Spleen (tissue), 11 donors: Measurements from ENCODE around the gene PGF. TPM values are rescaled to one million over a fixed set of nuclear protein-coding genes. Genes with fewer than 3 reads are reported as not detected.

Source experiments
- DNase-seq: peaks from one replicate; pipeline ENCODE4 v3.0.0-alpha.2; 2020
- H3K27ac ChIP-seq, 8 donors: fragments of 200-600 bp; sonication (generic) in 7 of 8; 1 replicate in 4 of 8; 2 replicates in 4 of 8; pipeline versions ENCODE4 v1.5.0 to v1.8.0; 2016 to 2021; ENCODE audit warnings: inconsistent platforms in 4 of 8, mild to moderate bottlenecking in 4 of 8, moderate library complexity in 1 of 8
- H3K27me3 ChIP-seq, 7 donors: fragments of 200-600 bp; sonication (generic) in 6 of 7; replicated peaks in 1 of 7; 1 replicate in 4 of 7; 2 replicates in 3 of 7; pipeline versions ENCODE4 v1.5.0 to v1.8.0; 2016 to 2021; ENCODE audit warnings: inconsistent platforms in 3 of 7, mild to moderate bottlenecking in 1 of 7
- H3K36me3 ChIP-seq, 6 donors: fragments of 200-600 bp; sonication (generic) in 5 of 6; 1 replicate in 4 of 6; 2 replicates in 2 of 6; pipeline versions ENCODE4 v1.5.0 to v1.8.0; 2016 to 2021; ENCODE audit warnings: inconsistent platforms in 2 of 6
- H3K4me1 ChIP-seq, 6 donors: fragments of 200-600 bp; sonication (generic) in 5 of 6; 1 replicate in 3 of 6; 2 replicates in 3 of 6; pipeline versions ENCODE4 v1.5.0 to v1.8.0; 2016 to 2021; ENCODE audit warnings: inconsistent platforms in 3 of 6
- H3K4me3 ChIP-seq, 8 donors: fragments of 200-600 bp; sonication (generic) in 7 of 8; 1 replicate in 4 of 8; 2 replicates in 4 of 8; pipeline versions ENCODE4 v1.5.0 to v1.8.0; 2016 to 2021; ENCODE audit warnings: inconsistent platforms in 4 of 8, mild to moderate bottlenecking in 4 of 8, moderate library complexity in 2 of 8
- H3K9me3 ChIP-seq, 8 donors: fragments of 200-600 bp; sonication (generic) in 7 of 8; 1 replicate in 4 of 8; 2 replicates in 4 of 8; pipeline versions ENCODE4 v1.5.0 to v1.8.0; 2016 to 2021; ENCODE audit warnings: inconsistent platforms in 4 of 8
- CTCF ChIP-seq, 11 experiments: fragments of 200-600 bp in 7 of 11; fragments of 450-650 bp in 4 of 11; sonication (generic) in 4 of 11; IDR thresholded peaks in 8 of 11; conservative IDR thresholded peaks in 3 of 11; 1 replicate in 7 of 11; 2 replicates in 4 of 11; pipeline versions ENCODE4 v1.4.0 to v1.8.0; 2016 to 2021; ENCODE audit warnings: antibody characterized with exemption in 11 of 11, inconsistent platforms in 4 of 11, mild to moderate bottlenecking in 1 of 11
- POLR2A ChIP-seq, 3 donors: fragments of 450-650 bp; IDR thresholded peaks; one replicate each; pipeline ENCODE4 v1.5.1; 2017; ENCODE audit warnings: antibody characterized with exemption in 3 of 3, mild to moderate bottlenecking in 1 of 3
- POLR2AphosphoS5 ChIP-seq, 3 donors: sonication (generic); formaldehyde crosslinking; IDR thresholded peaks; one replicate each; pipeline ENCODE4 v1.5.1; 2017; ENCODE audit warnings: antibody characterized with exemption in 3 of 3
- WGBS, 5 donors: extraction: QIAGEN DNeasy Blood & Tissue Kit in 3 of 5; methylation state at CpG; one replicate each; pipeline versions ENCODE4 v1.1.5 to v1.1.7; 2013 to 2018; 5-methylcytosine and 5-hydroxymethylcytosine counted together
- intact Hi-C: fragments of 100-400 bp; cut with DNase I; formaldehyde crosslinking; loops from one replicate; pipeline ENCODE4 v1.15.0; 2023; ENCODE audit warnings: low total_unique reads
- polyA plus RNA-seq, 3 donors: library from polyadenylated mRNA; stranded (reverse); fragments of 200-250 nt; gene quantifications; one replicate each; pipeline ENCODE4 v1.2.1, GENCODE V29; 2013
- total RNA-seq, 7 donors: library from RNA; depleted of rRNA in 3 of 7; stranded (reverse); fragments of >200 nt in 3 of 7; fragmentation: NEBNext Ultra II Directional in 4 of 7; extraction: Animal tissue kit (Norgen Biotek cat#: 25700) in 4 of 7; gene quantifications; one replicate each; pipeline versions ENCODE4 v1.1.0 to v1.2.1, GENCODE V29; 2016 to 2021
- donor health status: healthy with polysubstance abuse.
- donor health status: DM: no; HTN: no; CAD: no; lungs with moderate emphysema.
- donor health status: DM: no; HTN: no; CAD: no.
- donor health status: Bipolar disorder and iron deficiency.
- donor health status: healthy.
- donor health status: DM: no; HTN: no; CAD: no.
- donor health status: DM: yes; HTN: yes; CAD: no.

Gene PGF
- total and polyA plus RNA-seq, 10 donors, result 0.87 to 7.7 (median 2.7) TPM

DNA sequence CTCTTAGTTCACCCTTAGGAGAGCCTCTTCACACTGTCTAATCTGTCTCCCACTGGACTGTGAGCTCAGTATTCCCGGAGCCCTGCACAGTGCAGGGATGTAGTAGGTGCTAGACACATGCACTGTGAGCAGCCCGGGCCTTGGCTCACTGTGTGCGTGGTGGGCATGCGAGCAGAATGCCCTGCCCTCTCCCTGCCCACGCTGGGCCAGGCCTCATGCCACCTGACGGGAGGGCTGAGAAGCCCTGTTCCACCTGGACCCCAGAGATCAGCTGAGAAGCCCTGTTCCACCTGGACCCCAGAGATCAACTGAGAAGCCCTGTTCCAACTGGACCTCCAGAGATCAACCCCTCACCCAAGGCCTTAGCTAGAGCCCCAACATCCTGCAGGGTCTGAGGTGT is 43.3 kb downstream of the PGF start:
- Histone ChIP-seq H3K4me1 (peaks cover 0 to 43% (median 19%) of the 10 kb centered on the region in 6 donors), H3K27ac (no peak overlapping the region), H3K36me3 (peaks cover 0 to 1% (median 0%) of the 10 kb centered on the region in 6 donors), H3K27me3 (no peaks in the 10 kb centered on the region), H3K9me3 (no peaks in the 10 kb centered on the region), H3K4me3 (no peak overlapping the region)
- intact Hi-C loops, result no loop called here
- peak; percentile 43 for DNase-seq
- WGBS, 5 donors, result 60 to 100% (median 96%) methylated on average over 1 to 6 of the region's 6 CpGs
- TF ChIP-seq POLR2A (IDR thresholded peaks at IDR 0.05) (no peak), POLR2AphosphoS5 (IDR thresholded peaks at IDR 0.05) (no peak), CTCF (IDR thresholded peaks at IDR 0.05 in 8 of 11, conservative IDR thresholded peaks at IDR 0.05 in 3 of 11) (no peak)

GRCh38 chr14:74911704-74912103 is 43.7 kb downstream of the PGF start:
- DNase-seq, result peak; percentile 31
- 90 to 98% (median 93%) methylated on average over 5 of the region's 5 CpGs for WGBS, 5 donors
- H3K27ac ChIP-seq, result no peak overlapping the region
- H3K36me3 ChIP-seq, result peaks cover 0 to 5% (median 0%) of the 10 kb centered on the region in 6 donors
- H3K4me1 ChIP-seq, result peaks cover 0 to 45% (median 21%) of the 10 kb centered on the region in 6 donors
- intact Hi-C loops, result no loop called here
- TF ChIP-seq POLR2A (IDR thresholded peaks at IDR 0.05) (no peak), CTCF (IDR thresholded peaks at IDR 0.05 in 8 of 11, conservative IDR thresholded peaks at IDR 0.05 in 3 of 11) (no peak), POLR2AphosphoS5 (IDR thresholded peaks at IDR 0.05) (no peak)
- no peaks in the 10 kb centered on the region for H3K27me3 ChIP-seq
- H3K4me3 ChIP-seq, result no peak overlapping the region
- H3K9me3 ChIP-seq, result no peaks in the 10 kb centered on the region

DNA sequence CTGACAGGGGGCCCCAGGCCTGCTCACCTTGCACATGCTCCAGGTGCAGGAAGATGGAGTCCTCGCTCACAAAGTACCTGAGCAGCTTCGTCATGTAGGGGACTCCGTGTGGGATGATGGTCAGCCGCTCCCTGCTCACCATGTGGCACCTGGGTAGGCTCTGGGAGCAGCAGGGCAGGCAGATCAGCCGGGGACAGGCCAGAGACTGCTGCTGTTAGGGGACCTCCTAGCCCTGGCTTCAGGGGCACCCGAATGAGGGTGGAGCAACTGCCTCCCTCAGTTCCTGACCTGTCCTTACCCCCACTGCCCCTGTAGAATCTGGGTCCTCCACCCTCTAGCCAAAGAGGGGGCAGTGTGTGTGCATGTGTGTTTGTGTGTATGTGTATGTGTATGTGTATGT is 44.2 kb downstream of the PGF start:
- no peak overlapping the region for H3K27ac ChIP-seq
- H3K27me3 ChIP-seq, result no peaks in the 10 kb centered on the region
- TF ChIP-seq CTCF (IDR thresholded peaks at IDR 0.05 in 8 of 11, conservative IDR thresholded peaks at IDR 0.05 in 3 of 11) (no peak), POLR2A (IDR thresholded peaks at IDR 0.05) (no peak), POLR2AphosphoS5 (IDR thresholded peaks at IDR 0.05) (no peak)
- peaks cover 0 to 10% (median 0%) of the 10 kb centered on the region in 6 donors for H3K36me3 ChIP-seq
- no peak for DNase-seq
- 88 to 100% (median 93%) methylated on average over 2 to 6 of the region's 6 CpGs for WGBS, 5 donors
- H3K4me3 ChIP-seq, result no peak overlapping the region
- H3K4me1 ChIP-seq, result peaks cover 0 to 49% (median 22%) of the 10 kb centered on the region in 6 donors
- no peaks in the 10 kb centered on the region for H3K9me3 ChIP-seq
- intact Hi-C loops, result no loop called here

- Histone ChIP-seq H3K9me3 (no peaks in the 10 kb centered on the region), H3K4me3 (no peak overlapping the region), H3K36me3 (peaks cover 0 to 13% (median 0%) of the 10 kb centered on the region in 6 donors), H3K27me3 (no peaks in the 10 kb centered on the region), H3K27ac (peak overlapping the region in 1 of 8 donors; percentile 10), H3K4me1 (peaks cover 4 to 55% (median 29%) of the 10 kb centered on the region in 6 donors)
- WGBS, 5 donors, result 73 to 85% (median 77%) methylated on average over 9 to 10 of the region's 10 CpGs
- intact Hi-C loops, result no loop called here
- DNase-seq, result no peak
- no peak for TF ChIP-seq CTCF (IDR thresholded peaks at IDR 0.05 in 8 of 11, conservative IDR thresholded peaks at IDR 0.05 in 3 of 11)
- no peak for TF ChIP-seq POLR2A (IDR thresholded peaks at IDR 0.05)
- no peak for TF ChIP-seq POLR2AphosphoS5 (IDR thresholded peaks at IDR 0.05)
Observed at GRCh38 chr14:74910556-74910955, 44.8 kb downstream of the PGF start.
